CD4-positive, alpha-beta T cell treated with Interferon alpha-2 for 1 hour (primary cell): ENCODE results near the gene BRCA1.

Source experiments
- DNase-seq, 2 donors: peaks; one replicate each; pipeline ENCODE4 v3.0.0-alpha.2; 2020 to 2022

The BRCA1 gene

GRCh38 chr17:43024407-43025289, 100.5 kb downstream of the BRCA1 start, which contains the start of gene RND2:
RND2 (plus strand) TSS chr17:43025231; CDS start chr17:43025348, 117 bp downstream.
- peak; percentile 87 to 88 for DNase-seq

GRCh38 chr17:43021741-43022512, 103.2 kb downstream of the BRCA1 start, which contains the start of gene VAT1:
VAT1 (minus strand) TSS chr17:43022385; CDS start chr17:43022322, 63 bp downstream.
- DNase-seq: peak; percentile 50 to 66

GRCh38 chr17:43020789-43021740, 104.1 kb downstream of the BRCA1 start:
- peak; percentile 40 to 48 for DNase-seq

GRCh38 chr17:43020030-43020621, 105.0 kb downstream of the BRCA1 start:
- no peak for DNase-seq

- no peak for DNase-seq
Observed at GRCh38 chr17:43019418-43019817, 105.7 kb downstream of the BRCA1 start.

GRCh38 chr17:43018932-43019331, 106.2 kb downstream of the BRCA1 start:
- no peak for DNase-seq

GRCh38 chr17:43018008-43018853, 106.9 kb downstream of the BRCA1 start:
- peak; percentile 38 to 52 for DNase-seq

- no peak for DNase-seq
Observed at GRCh38 chr17:43016216-43016615, 108.9 kb downstream of the BRCA1 start.

GRCh38 chr17:43015579-43015978, 109.6 kb downstream of the BRCA1 start:
- DNase-seq: no peak

- no peak for DNase-seq
Observed at GRCh38 chr17:43014649-43015542, 110.3 kb downstream of the BRCA1 start.

GRCh38 chr17:43014020-43014648, 111.0 kb downstream of the BRCA1 start:
- DNase-seq: no peak

GRCh38 chr17:43013296-43013695, 111.9 kb downstream of the BRCA1 start:
- DNase-seq: no peak

- DNase-seq: no peak
Observed at GRCh38 chr17:43011728-43012472, 113.3 kb downstream of the BRCA1 start.

GRCh38 chr17:43010667-43011308, 114.4 kb downstream of the BRCA1 start:
- no peak for DNase-seq

- DNase-seq: peak; percentile 93 to 95
Observed at GRCh38 chr17:43006639-43007551, 118.3 kb downstream of the BRCA1 start, which contains the start of gene IFI35. IFI35 (plus strand) TSS chr17:43006784; CDS start chr17:43006948, 164 bp downstream.

- no peak for DNase-seq
Observed at GRCh38 chr17:43003542-43004172, 121.5 kb downstream of the BRCA1 start.
